B cell (primary cell): ENCODE measurements around the gene LIPC. TPM values are rescaled to one million over a fixed set of nuclear protein-coding genes. Genes with fewer than 3 reads are reported as not detected.
A peak's percentile ranks its signal among the peaks of the same experiment; 100 is the strongest.

Source experiments
- ATAC-seq: fragments of 200-7000 bp; cut with Tn5 transposase; one replicate; pipeline ENCODE4 v1.10.0; 2021; ENCODE audit warnings: low read depth, mild to moderate bottlenecking, moderate number of reproducible peaks, moderate library complexity
- CTCF ChIA-PET: fragments of 350-600 bp; sonication (Branson Sonifier 250); formaldehyde crosslinking; loops from one replicate; lab custom pipeline; 2021; ENCODE audit warnings: antibody characterized with exemption, inconsistent platforms; lab: Charles Lee
- POLR2A ChIA-PET: fragments of 350-600 bp; sonication (Branson Sonifier 250); formaldehyde crosslinking; loops from one replicate; lab custom pipeline; 2021; ENCODE audit warnings: antibody characterized with exemption; lab: Charles Lee
- DNase-seq: peaks from one replicate; pipeline ENCODE4 v3.0.0; 2013
- H2AFZ ChIP-seq: 2 replicates; pipeline ENCODE4 v1.6.1; 2012; ENCODE audit warnings: mild to moderate bottlenecking, low read depth, low read length; ENCODE audit not compliant: insufficient read depth, poor library complexity, severe bottlenecking
- H3K27ac ChIP-seq, 2 donors: 1 replicate in 1 of 2; 2 replicates in 1 of 2; pipeline ENCODE4 v1.5.1; 2012 to 2013; ENCODE audit warnings: low read length in 2 of 2, mild to moderate bottlenecking in 2 of 2, moderate library complexity in 1 of 2
- H3K27me3 ChIP-seq, 4 experiments: fragments of 200-600 bp in 1 of 4; sonication (generic) in 1 of 4; replicated peaks in 1 of 4; 1 replicate in 2 of 4; 2 replicates in 2 of 4; pipeline versions ENCODE4 v1.6.1 to v1.7.0; 2013 to 2016; ENCODE audit warnings: low read length in 3 of 4, mild to moderate bottlenecking in 2 of 4, mixed read lengths in 1 of 4, moderate library complexity in 1 of 4; ENCODE audit not compliant: insufficient read depth in 4 of 4, control insufficient read depth in 3 of 4; ENCODE audit errors: control extremely low read depth in 1 of 4
- H3K36me3 ChIP-seq, 2 experiments: replicated peaks in 1 of 2; 1 replicate in 1 of 2; 2 replicates in 1 of 2; pipeline versions ENCODE4 v1.6.1 to v1.7.1; 2013; ENCODE audit warnings: low read length in 1 of 2; ENCODE audit not compliant: insufficient read depth in 2 of 2, control insufficient read depth in 1 of 2; ENCODE audit errors: control extremely low read depth in 1 of 2, extremely low read depth in 1 of 2
- H3K4me1 ChIP-seq, 2 donors: fragments of 200-600 bp in 1 of 2; sonication (generic) in 1 of 2; 1 replicate in 1 of 2; 2 replicates in 1 of 2; pipeline versions ENCODE4 v1.5.1 to v1.6.1; 2013 to 2017; ENCODE audit warnings: low read length in 2 of 2; ENCODE audit not compliant: control insufficient read depth in 2 of 2, insufficient read depth in 2 of 2
- H3K4me2 ChIP-seq: replicated peaks from 2 replicates; pipeline ENCODE3; 2012; ENCODE audit warnings: mild to moderate bottlenecking, low read depth, low read length; ENCODE audit not compliant: poor library complexity, severe bottlenecking
- H3K4me3 ChIP-seq, 5 experiments: fragments of 200-600 bp in 1 of 5; sonication (generic) in 1 of 5; 1 replicate in 3 of 5; 2 replicates in 2 of 5; pipeline versions ENCODE4 v1.5.1 to v1.7.0; 2011 to 2016; ENCODE audit warnings: low read length in 4 of 5, mild to moderate bottlenecking in 4 of 5, low read depth in 2 of 5, control low read depth in 1 of 5, moderate library complexity in 1 of 5; ENCODE audit not compliant: insufficient read depth in 1 of 5; ENCODE audit errors: control extremely low read depth in 1 of 5, extremely low read depth in 1 of 5
- H3K79me2 ChIP-seq: fragments of 200-600 bp; sonication (generic); one replicate; pipeline ENCODE4 v1.6.0; 2016; ENCODE audit warnings: low read length; ENCODE audit not compliant: control insufficient read depth, insufficient read depth
- H3K9ac ChIP-seq: fragments of 200-600 bp; sonication (generic); 2 replicates; pipeline ENCODE4 v1.6.1; 2017; ENCODE audit warnings: mild to moderate bottlenecking, low read length, moderate library complexity
- H3K9me3 ChIP-seq, 3 donors: one replicate each; pipeline versions ENCODE4 v1.6.1 to v1.7.1; 2013; ENCODE audit warnings: low read length in 2 of 3; ENCODE audit not compliant: control insufficient read depth in 2 of 3, insufficient read depth in 1 of 3; ENCODE audit errors: control extremely low read depth in 1 of 3
- H4K20me1 ChIP-seq: 2 replicates; pipeline ENCODE4 v1.6.0; 2012; ENCODE audit warnings: mild to moderate bottlenecking, low read length; ENCODE audit not compliant: insufficient read depth, control insufficient read depth, poor library complexity, severe bottlenecking
- H3K27ac Mint-ChIP-seq: one replicate; pipeline ENCODE4 v1.8.0; 2021; ENCODE audit warnings: mixed read lengths
- H3K27me3 Mint-ChIP-seq: one replicate; pipeline ENCODE4 v1.8.0; 2021; ENCODE audit warnings: mixed read lengths
- H3K4me1 Mint-ChIP-seq: one replicate; pipeline ENCODE4 v1.8.0; 2021; ENCODE audit warnings: mixed read lengths
- H3K4me3 Mint-ChIP-seq: one replicate; pipeline ENCODE4 v1.8.0; 2021; ENCODE audit warnings: mixed read lengths
- H3K9me3 Mint-ChIP-seq: one replicate; pipeline ENCODE4 v1.8.0; 2022; ENCODE audit warnings: mixed read lengths; ENCODE audit not compliant: insufficient read depth
- CTCF ChIP-seq: fragments of 200-600 bp; IDR thresholded peaks from one replicate; pipeline ENCODE4 v1.8.0; 2022; ENCODE audit warnings: antibody characterized with exemption, mild to moderate bottlenecking
- EZH2 ChIP-seq: IDR thresholded peaks from 2 replicates; pipeline ENCODE4 v1.6.1; 2012; ENCODE audit warnings: borderline replicate concordance, low read depth, mild to moderate bottlenecking, moderate library complexity, low read length; ENCODE audit not compliant: insufficient read depth, poor library complexity, severe bottlenecking
- WGBS: methylation state at CpG from one replicate; pipeline ENCODE4 v1.1.5; 2013; ENCODE audit warnings: missing lambda C conversion rate; ENCODE audit not compliant: insufficient coverage; 5-methylcytosine and 5-hydroxymethylcytosine counted together
- intact Hi-C: fragments of 100-400 bp; cut with micrococcal nuclease; formaldehyde crosslinking; loops from one replicate; pipeline ENCODE4 v1.10.0; 2022
- polyA plus RNA-seq: library from polyadenylated mRNA; depleted of rRNA; stranded (reverse); fragments of >200 nt; gene quantifications from 2 replicates; pipeline ENCODE4 v1.2.3, GENCODE V29; 2012
- total RNA-seq, 2 donors: library from RNA; stranded (reverse); fragments of 120-200 nt in 1 of 2; gene quantifications; 1 replicate in 1 of 2; 2 replicates in 1 of 2; pipeline versions ENCODE4 v1.2.3 to v1.2.4, GENCODE V29; 2013 to 2022

Gene LIPC
- total and polyA plus RNA-seq, 2 donors (not counting 1 experiment from before 2014, with no cell fraction given), result not detected

GRCh38 chr15:58518626-58519025 is 86.8 kb downstream of the LIPC start:
- H3K79me2 ChIP-seq, result no peaks in the 10 kb centered on the region
- Mint-ChIP-seq H3K27me3 (peaks cover 12% of the 10 kb centered on the region), H3K27ac (no peak overlapping the region), H3K4me3 (no peak overlapping the region), H3K9me3 (peaks cover 2% of the 10 kb centered on the region), H3K4me1 (peaks cover 35% of the 10 kb centered on the region)
- ChIA-PET POLR2A (no interaction called here), CTCF (no interaction called here)
- H3K4me3 ChIP-seq, result no peak overlapping the region
- H3K4me2 ChIP-seq, result peak overlapping the region; percentile 9
- TF ChIP-seq EZH2, result no peak
- TF ChIP-seq CTCF, result no peak
- H3K4me1 ChIP-seq, result peaks cover 20 to 29% of the 10 kb centered on the region in 2 donors
- DNase-seq (no peak), ATAC-seq (no peak)
- peak overlapping the region; percentile 40 for H2AFZ ChIP-seq
- H3K36me3 ChIP-seq, result no peaks in the 10 kb centered on the region
- H3K9ac ChIP-seq, result no peak overlapping the region
- H3K9me3 ChIP-seq, result no peaks in the 10 kb centered on the region
- H4K20me1 ChIP-seq, result no peaks in the 10 kb centered on the region
- H3K27me3 ChIP-seq, result peaks cover 0 to 2% (median 0%) of the 10 kb centered on the region in 4 experiments
- intact Hi-C loops, result no loop called here
- 33% methylated on average over 1 of the region's 8 CpGs for WGBS
- no peak overlapping the region for H3K27ac ChIP-seq

GRCh38 chr15:58519516-58519915 is 87.7 kb downstream of the LIPC start:
- Histone ChIP-seq H3K9me3 (no peaks in the 10 kb centered on the region), H3K36me3 (no peaks in the 10 kb centered on the region), H3K4me2 (no peak overlapping the region), H3K4me3 (no peak overlapping the region), H2AFZ (no peak overlapping the region), H3K79me2 (no peaks in the 10 kb centered on the region), H4K20me1 (no peaks in the 10 kb centered on the region), H3K27me3 (peaks cover 0 to 2% (median 0%) of the 10 kb centered on the region in 4 experiments), H3K9ac (no peak overlapping the region), H3K4me1 (peaks cover 20 to 29% of the 10 kb centered on the region in 2 donors), H3K27ac (no peak overlapping the region)
- Mint-ChIP-seq H3K27me3 (peaks cover 14% of the 10 kb centered on the region), H3K4me1 (peaks cover 35% of the 10 kb centered on the region), H3K27ac (no peak overlapping the region), H3K4me3 (no peak overlapping the region), H3K9me3 (peaks cover 2% of the 10 kb centered on the region)
- 100% methylated on average over 1 of the region's 5 CpGs for WGBS
- ChIA-PET CTCF (no interaction called here), POLR2A (no interaction called here)
- TF ChIP-seq CTCF, result no peak
- no peak for TF ChIP-seq EZH2
- intact Hi-C loops, result no loop called here
- ATAC-seq (no peak), DNase-seq (no peak)
